Suprapubic skin (tissue), 4 donors: Measurements from ENCODE around the gene CBR3. TPM values are rescaled to one million over a fixed set of nuclear protein-coding genes. Genes with fewer than 3 reads are reported as not detected.

Experiments used
- DNase-seq, 2 donors: peaks; one replicate each; pipeline ENCODE4 v3.0.0-alpha.2; 2019; ENCODE audit warnings: low spot score in 2 of 2
- H3K27ac ChIP-seq: fragments of 200-600 bp; sonication (generic); one replicate; pipeline ENCODE4 v1.5.1; 2019
- H3K27me3 ChIP-seq: fragments of 200-600 bp; sonication (generic); one replicate; pipeline ENCODE4 v1.5.1; 2019
- H3K36me3 ChIP-seq: fragments of 200-600 bp; sonication (generic); one replicate; pipeline ENCODE4 v1.5.1; 2019
- H3K4me1 ChIP-seq: fragments of 200-600 bp; sonication (generic); one replicate; pipeline ENCODE4 v1.5.1; 2019
- H3K4me3 ChIP-seq: fragments of 200-600 bp; sonication (generic); one replicate; pipeline ENCODE4 v1.5.1; 2019; ENCODE audit warnings: mild to moderate bottlenecking
- H3K9me3 ChIP-seq: fragments of 200-600 bp; sonication (generic); one replicate; pipeline ENCODE4 v1.5.1; 2019
- EP300 ChIP-seq: sonication (generic); formaldehyde crosslinking; IDR thresholded peaks from one replicate; pipeline ENCODE4 v1.6.1; 2017; ENCODE audit warnings: antibody characterized with exemption
- POLR2A ChIP-seq, 2 donors: fragments of 450-650 bp; IDR thresholded peaks; one replicate each; pipeline ENCODE4 v1.6.1; 2017; ENCODE audit warnings: antibody characterized with exemption in 2 of 2, mild to moderate bottlenecking in 2 of 2, moderate library complexity in 2 of 2
- POLR2AphosphoS5 ChIP-seq, 3 donors: sonication (generic); formaldehyde crosslinking; IDR thresholded peaks; one replicate each; pipeline ENCODE4 v1.6.1; 2017; ENCODE audit warnings: antibody characterized with exemption in 3 of 3
- WGBS: methylation state at CpG from one replicate; pipeline ENCODE4 v1.1.5; 2018; 5-methylcytosine and 5-hydroxymethylcytosine counted together
- total RNA-seq, 4 donors: library from RNA; depleted of rRNA; stranded (reverse); fragments of >200 nt; gene quantifications; one replicate each; pipeline ENCODE4 v1.1.0, GENCODE V29; 2016
- TF ChIP-seq, protein P1 (sequence below), 2 donors: fragments of 200-600 bp in 1 of 2; fragments of 450-650 bp in 1 of 2; sonication (generic) in 1 of 2; IDR thresholded peaks; one replicate each; pipeline ENCODE4 v1.5.1; 2016 to 2019; ENCODE audit warnings: antibody characterized with exemption in 2 of 2, mild to moderate bottlenecking in 1 of 2, moderate library complexity in 1 of 2

Gene CBR3
- total RNA-seq, 4 donors from 2014 or later: 24.9 to 45.2 (median 32.0) TPM

DNA sequence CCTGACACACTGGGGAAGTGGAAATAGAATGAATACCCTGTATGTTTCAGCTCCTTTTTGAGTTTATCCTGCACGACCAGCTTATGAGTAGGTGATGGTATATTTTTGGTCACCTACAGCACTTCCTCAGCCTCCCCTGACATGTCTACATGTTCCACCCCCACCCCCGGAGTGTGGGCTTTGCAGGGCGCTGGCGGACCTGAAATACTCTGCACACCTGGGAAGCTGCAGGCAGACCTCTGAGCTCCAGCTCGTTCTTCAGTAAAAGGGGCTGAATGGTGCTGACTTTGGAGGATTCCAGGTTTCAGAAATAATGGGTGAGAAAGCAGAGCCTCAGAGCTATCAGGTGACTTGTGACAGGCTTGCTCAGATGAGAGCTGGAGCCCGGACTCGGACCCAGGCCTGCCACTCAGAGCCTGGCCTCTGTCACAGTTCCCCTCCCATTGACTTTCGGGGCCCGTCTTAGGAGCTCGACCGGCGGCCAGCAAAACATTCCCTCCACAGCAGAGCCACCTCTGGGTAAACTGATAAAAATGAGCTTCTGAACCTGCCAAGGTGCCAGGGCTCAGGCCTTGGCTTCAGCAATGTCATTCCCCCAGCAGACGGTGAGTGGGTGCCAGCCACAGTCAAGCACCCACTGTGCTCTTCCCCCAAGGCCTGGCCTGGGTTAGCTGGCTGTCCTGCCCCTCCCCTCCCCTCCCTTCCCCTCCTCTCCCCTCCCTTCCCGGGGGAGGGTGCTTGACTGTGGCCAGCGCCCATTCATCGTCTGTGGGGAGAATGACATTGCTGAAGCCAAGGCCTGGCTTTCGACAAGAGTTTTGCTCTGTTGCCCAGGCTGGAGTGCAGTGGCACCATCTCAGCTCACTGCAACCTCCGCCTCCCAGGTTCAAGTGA, 51.9 kb downstream of the CBR3 start:
- Histone ChIP-seq H3K36me3 (no peaks in the 10 kb centered on the region), H3K4me3 (no peak overlapping the region), H3K9me3 (no peaks in the 10 kb centered on the region), H3K27me3 (no peaks in the 10 kb centered on the region), H3K27ac (peak overlapping the region; percentile 69), H3K4me1 (peaks cover 22% of the 10 kb centered on the region)
- WGBS: 73% methylated on average over 18 of the region's 18 CpGs
- peak in 1 of 2 donors; percentile 58 for DNase-seq
- TF ChIP-seq, protein P1, sequence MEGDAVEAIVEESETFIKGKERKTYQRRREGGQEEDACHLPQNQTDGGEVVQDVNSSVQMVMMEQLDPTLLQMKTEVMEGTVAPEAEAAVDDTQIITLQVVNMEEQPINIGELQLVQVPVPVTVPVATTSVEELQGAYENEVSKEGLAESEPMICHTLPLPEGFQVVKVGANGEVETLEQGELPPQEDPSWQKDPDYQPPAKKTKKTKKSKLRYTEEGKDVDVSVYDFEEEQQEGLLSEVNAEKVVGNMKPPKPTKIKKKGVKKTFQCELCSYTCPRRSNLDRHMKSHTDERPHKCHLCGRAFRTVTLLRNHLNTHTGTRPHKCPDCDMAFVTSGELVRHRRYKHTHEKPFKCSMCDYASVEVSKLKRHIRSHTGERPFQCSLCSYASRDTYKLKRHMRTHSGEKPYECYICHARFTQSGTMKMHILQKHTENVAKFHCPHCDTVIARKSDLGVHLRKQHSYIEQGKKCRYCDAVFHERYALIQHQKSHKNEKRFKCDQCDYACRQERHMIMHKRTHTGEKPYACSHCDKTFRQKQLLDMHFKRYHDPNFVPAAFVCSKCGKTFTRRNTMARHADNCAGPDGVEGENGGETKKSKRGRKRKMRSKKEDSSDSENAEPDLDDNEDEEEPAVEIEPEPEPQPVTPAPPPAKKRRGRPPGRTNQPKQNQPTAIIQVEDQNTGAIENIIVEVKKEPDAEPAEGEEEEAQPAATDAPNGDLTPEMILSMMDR (IDR thresholded peaks at IDR 0.05): no peak
- TF ChIP-seq POLR2A (IDR thresholded peaks at IDR 0.05) (no peak), EP300 (no peak), POLR2AphosphoS5 (IDR thresholded peaks at IDR 0.05) (no peak)

GRCh38 chr21:36188081-36188681, 53.3 kb downstream of the CBR3 start:
- peak overlapping the region; percentile 69 for H3K27ac ChIP-seq
- peak; percentile 59 to 82 for DNase-seq
- TF ChIP-seq EP300: no peak
- no peak for TF ChIP-seq POLR2AphosphoS5 (IDR thresholded peaks at IDR 0.05)
- TF ChIP-seq POLR2A (IDR thresholded peaks at IDR 0.05): no peak
- TF ChIP-seq, protein P1 (IDR thresholded peaks at IDR 0.05): no peak
- WGBS: 47% methylated on average over 7 of the region's 8 CpGs
- H3K4me1 ChIP-seq: peaks cover 24% of the 10 kb centered on the region
- H3K36me3 ChIP-seq: no peaks in the 10 kb centered on the region
- H3K9me3 ChIP-seq: no peaks in the 10 kb centered on the region
- H3K27me3 ChIP-seq: no peaks in the 10 kb centered on the region
- no peak overlapping the region for H3K4me3 ChIP-seq

GRCh38 chr21:36188937-36189336, 54.1 kb downstream of the CBR3 start:
- DNase-seq: no peak
- Histone ChIP-seq H3K36me3 (no peaks in the 10 kb centered on the region), H3K4me3 (no peak overlapping the region), H3K27ac (peak overlapping the region; percentile 69), H3K27me3 (no peaks in the 10 kb centered on the region), H3K9me3 (no peaks in the 10 kb centered on the region), H3K4me1 (peaks cover 31% of the 10 kb centered on the region)
- TF ChIP-seq EP300: no peak
- WGBS: 23% methylated on average over 2 of the region's 2 CpGs

- TF ChIP-seq POLR2A (IDR thresholded peaks at IDR 0.05) (no peak), POLR2AphosphoS5 (IDR thresholded peaks at IDR 0.05) (no peak), EP300 (no peak)
- TF ChIP-seq, protein P1 (IDR thresholded peaks at IDR 0.05): no peak
- Histone ChIP-seq H3K4me3 (no peak overlapping the region), H3K27me3 (no peaks in the 10 kb centered on the region), H3K4me1 (peaks cover 40% of the 10 kb centered on the region), H3K36me3 (no peaks in the 10 kb centered on the region), H3K9me3 (no peaks in the 10 kb centered on the region), H3K27ac (no peak overlapping the region)
- no peak for DNase-seq
- 72% methylated on average over 4 of the region's 4 CpGs for WGBS
Observed at GRCh38 chr21:36190736-36191135, 55.9 kb downstream of the CBR3 start.

GRCh38 chr21:36193200-36193599, 58.3 kb downstream of the CBR3 start:
- Histone ChIP-seq H3K9me3 (no peaks in the 10 kb centered on the region), H3K4me1 (peaks cover 33% of the 10 kb centered on the region), H3K36me3 (no peaks in the 10 kb centered on the region), H3K4me3 (no peak overlapping the region), H3K27ac (peak overlapping the region; percentile 41), H3K27me3 (no peaks in the 10 kb centered on the region)
- no peak for DNase-seq
- TF ChIP-seq POLR2A (IDR thresholded peaks at IDR 0.05): no peak
- TF ChIP-seq, protein P1 (IDR thresholded peaks at IDR 0.05): no peak
- TF ChIP-seq POLR2AphosphoS5 (IDR thresholded peaks at IDR 0.05): no peak
- TF ChIP-seq EP300: no peak
- WGBS: 63% methylated on average over 7 of the region's 7 CpGs
